Peyer's patch (tissue), 4 donors: ENCODE measurements around the gene ZNF219.

ENCODE experiments used
- CTCF ChIP-seq, 6 experiments: fragments of 450-650 bp in 4 of 6; fragments of 200-600 bp in 2 of 6; sonication (generic) in 1 of 6; IDR thresholded peaks; one replicate each; pipeline ENCODE4 v1.5.1; 2017 to 2019; ENCODE audit warnings: antibody characterized with exemption in 6 of 6, mild to moderate bottlenecking in 3 of 6, moderate library complexity in 1 of 6
- POLR2A ChIP-seq, 2 donors: fragments of 450-650 bp; IDR thresholded peaks; one replicate each; pipeline ENCODE4 v1.5.1; 2017; ENCODE audit warnings: antibody characterized with exemption in 2 of 2, mild to moderate bottlenecking in 2 of 2, moderate library complexity in 2 of 2

- TF ChIP-seq CTCF (IDR thresholded peaks at IDR 0.05) (no peak), POLR2A (IDR thresholded peaks at IDR 0.05) (no peak)
Observed at GRCh38 chr14:21059842-21060613, 38.4 kb downstream of the ZNF219 start.
